ENCODE measurements around the gene COTL1. TPM values are rescaled to one million over a fixed set of nuclear protein-coding genes. Genes with fewer than 3 reads are reported as not detected.
A peak's percentile ranks its signal among the peaks of the same experiment; 100 is the strongest.

The COTL1 gene
- total and polyA plus RNA-seq, 12 donors: 20.1 to 93.8 (median 54.3) TPM

DNA sequence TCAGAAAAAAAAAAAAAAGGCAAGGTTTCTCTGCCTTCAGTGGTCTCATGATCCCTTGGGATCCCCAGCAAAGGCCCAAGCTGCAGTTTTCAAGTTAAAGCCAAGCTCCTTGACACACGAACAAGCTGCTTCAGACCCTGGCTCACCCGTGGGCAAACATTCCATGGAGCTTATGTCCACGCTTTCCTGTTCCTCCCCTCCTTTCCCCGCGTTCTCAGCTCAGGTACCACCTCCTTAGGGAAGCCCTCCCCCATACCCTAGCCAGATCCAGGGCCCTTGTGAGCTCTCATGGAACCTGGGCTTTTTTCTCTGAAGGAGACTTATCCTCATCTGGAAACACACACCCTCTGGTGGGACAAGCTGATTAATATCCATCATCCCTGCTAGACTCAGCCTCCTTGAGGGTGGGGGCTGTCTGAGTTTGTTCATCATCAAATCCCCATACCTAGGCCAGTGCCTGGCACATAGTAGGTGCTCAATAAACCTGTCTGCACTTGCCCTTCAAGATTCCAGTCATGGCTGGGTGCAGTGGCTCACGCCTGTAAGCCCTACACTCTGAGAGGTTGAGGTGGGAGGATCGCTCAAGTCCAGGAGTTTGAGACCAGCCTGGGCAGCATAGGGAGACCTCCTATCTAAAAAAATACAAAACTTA, 54.7 kb downstream of the COTL1 start:
- DNase-seq: no peak
- H3K4me1 ChIP-seq (replicated peaks in 1 of 2): no peaks in the 10 kb centered on the region
- intact Hi-C loops (cut with DNase I): no loop called here
- WGBS, 4 donors: 78 to 83% (median 80%) methylated on average over 6 to 7 of the region's 7 CpGs
- no peak overlapping the region for H3K4me3 ChIP-seq
- H3K9me3 ChIP-seq (replicated peaks in 1 of 3): no peaks in the 10 kb centered on the region
- no peak overlapping the region for H3K27ac ChIP-seq
- H3K27me3 ChIP-seq: no peaks in the 10 kb centered on the region
- peaks cover 0 to 11% of the 10 kb centered on the region in 2 donors for H3K36me3 ChIP-seq (replicated peaks in 1 of 2)
- no peak for TF ChIP-seq POLR2A (IDR thresholded peaks at IDR 0.05)
- TF ChIP-seq CTCF (IDR thresholded peaks at IDR 0.05): no peak

DNA sequence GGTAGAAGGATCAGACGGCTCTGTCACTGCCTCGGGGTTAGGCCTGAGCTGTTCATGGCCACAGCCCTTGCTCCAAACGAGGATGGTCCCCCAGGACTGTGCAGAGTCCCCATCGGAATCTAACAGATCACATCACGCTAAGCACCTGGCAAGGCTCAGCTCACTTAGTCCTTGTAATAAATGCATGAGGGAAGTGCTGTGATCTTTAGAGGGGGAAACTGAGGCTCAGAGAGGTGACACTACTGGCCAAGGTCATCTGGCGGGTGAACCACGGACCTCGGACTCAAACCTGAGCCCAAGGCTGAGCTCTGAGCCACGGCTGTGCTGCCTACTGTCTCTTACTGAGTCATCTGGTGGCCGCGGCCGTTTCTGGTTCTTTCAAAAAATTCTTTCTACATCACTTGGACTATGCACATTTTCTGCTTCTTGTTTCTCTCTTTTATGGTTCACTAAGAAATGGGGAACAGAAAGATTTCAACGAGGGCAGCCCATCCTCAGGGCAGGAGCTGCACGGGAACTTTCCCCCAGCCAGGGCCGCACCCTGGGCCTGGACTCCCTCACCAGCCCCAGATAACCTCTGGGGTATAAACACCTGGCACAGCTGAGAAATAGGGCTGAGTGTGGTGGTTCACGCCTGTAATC, 55.6 kb downstream of the COTL1 start:
- no peaks in the 10 kb centered on the region for H3K27me3 ChIP-seq
- intact Hi-C loops (cut with DNase I): no loop called here
- no peaks in the 10 kb centered on the region for H3K9me3 ChIP-seq (replicated peaks in 1 of 3)
- 59 to 65% (median 64%) methylated on average over 11 to 16 of the region's 16 CpGs for WGBS, 4 donors
- peaks cover 0 to 11% of the 10 kb centered on the region in 2 donors for H3K36me3 ChIP-seq (replicated peaks in 1 of 2)
- TF ChIP-seq CTCF (IDR thresholded peaks at IDR 0.05): no peak
- no peak for TF ChIP-seq POLR2A (IDR thresholded peaks at IDR 0.05)
- DNase-seq: peak in 1 of 7 donors; percentile 23
- H3K27ac ChIP-seq: no peak overlapping the region
- H3K4me3 ChIP-seq: no peak overlapping the region
- H3K4me1 ChIP-seq (replicated peaks in 1 of 2): no peaks in the 10 kb centered on the region

DNA sequence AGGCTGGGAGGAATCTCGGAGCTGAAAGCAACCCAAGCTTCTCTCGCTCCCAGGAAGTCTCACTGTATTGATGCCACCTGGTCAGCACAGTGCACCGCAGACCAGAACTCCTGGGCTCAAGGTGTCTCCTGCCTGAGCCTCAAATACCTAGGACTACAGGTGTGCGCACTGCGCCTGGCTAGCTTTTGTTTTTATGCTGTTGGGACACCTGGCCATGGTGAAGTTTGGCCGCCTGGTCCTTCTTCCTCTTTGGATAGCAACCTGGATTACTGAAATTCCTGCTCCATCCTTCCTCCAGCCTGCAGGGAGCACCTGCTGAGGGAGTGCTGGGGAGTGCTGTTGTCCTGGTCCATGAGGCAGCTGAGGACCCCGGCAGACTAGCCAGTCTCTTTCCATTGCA, 56.6 kb downstream of the COTL1 start:
- WGBS, 4 donors: 68 to 91% (median 86%) methylated on average over 5 to 7 of the region's 7 CpGs
- DNase-seq: no peak
- no peak overlapping the region for H3K4me3 ChIP-seq
- no peaks in the 10 kb centered on the region for H3K4me1 ChIP-seq (replicated peaks in 1 of 2)
- H3K9me3 ChIP-seq (replicated peaks in 1 of 3): no peaks in the 10 kb centered on the region
- no peak for TF ChIP-seq CTCF (IDR thresholded peaks at IDR 0.05)
- no peak for TF ChIP-seq POLR2A (IDR thresholded peaks at IDR 0.05)
- H3K27me3 ChIP-seq: no peaks in the 10 kb centered on the region
- intact Hi-C loops (cut with DNase I): no loop called here
- peaks cover 0 to 8% of the 10 kb centered on the region in 2 donors for H3K36me3 ChIP-seq (replicated peaks in 1 of 2)
- H3K27ac ChIP-seq: no peak overlapping the region

DNA sequence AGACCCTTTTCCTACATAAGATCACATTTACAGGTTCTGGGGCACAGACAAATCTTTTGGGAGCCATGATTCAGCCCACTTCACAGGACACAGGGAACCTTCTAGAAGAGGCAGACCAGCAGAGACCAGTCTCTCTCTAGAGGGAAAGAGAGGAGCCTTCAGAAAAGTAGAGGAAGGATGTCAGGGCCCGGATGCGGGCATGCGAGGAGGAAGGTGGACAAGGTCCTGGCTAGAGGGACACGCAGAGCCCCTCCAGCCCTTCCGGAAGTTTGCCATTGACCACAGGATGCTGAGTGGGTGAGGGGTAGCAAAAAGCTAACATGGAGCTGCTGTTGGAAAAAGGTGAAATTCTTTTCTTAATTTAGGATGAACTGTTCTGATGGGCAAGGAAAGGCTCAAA, 57.6 kb downstream of the COTL1 start:
- Histone ChIP-seq H3K4me3 (no peak overlapping the region), H3K4me1 (replicated peaks in 1 of 2) (no peaks in the 10 kb centered on the region), H3K27ac (no peak overlapping the region), H3K27me3 (no peaks in the 10 kb centered on the region), H3K9me3 (replicated peaks in 1 of 3) (no peaks in the 10 kb centered on the region), H3K36me3 (replicated peaks in 1 of 2) (no peaks in the 10 kb centered on the region)
- no peak for DNase-seq
- TF ChIP-seq CTCF (IDR thresholded peaks at IDR 0.05) (no peak), POLR2A (IDR thresholded peaks at IDR 0.05) (no peak)
- 78 to 91% (median 82%) methylated on average over 5 of the region's 5 CpGs for WGBS, 4 donors
- intact Hi-C loops (cut with DNase I): no loop called here

Data from adrenal gland (tissue), 12 donors.